Stimulated activated CD4-positive, alpha-beta T cell treated with anti-CD3 and anti-CD28 coated beads, Interleukin-1b, Interleukin-23, amount 100 ng/mL, for 1 hour (primary cell): Measurements from ENCODE around the gene RHBDL1.
"Not testable (repeated sequence)": the region's sequence is repeated elsewhere in the genome, so short reads cannot be mapped to it uniquely, and the experiment has no call there.

Experiments used
- DNase-seq, 2 donors: peaks; one replicate each; pipeline ENCODE4 v3.0.0-alpha.2; 2020; ENCODE audit warnings: low read depth in 2 of 2

The RHBDL1 gene

GRCh38 chr16:684961-685696 is 9.7 kb downstream of the RHBDL1 start:
- no peak for DNase-seq

- no peak for DNase-seq
Observed at GRCh38 chr16:685967-686366, 10.5 kb downstream of the RHBDL1 start.

GRCh38 chr16:686459-687260 is 11.2 kb downstream of the RHBDL1 start:
- DNase-seq = no peak

GRCh38 chr16:687499-687898 is 12.0 kb downstream of the RHBDL1 start:
- DNase-seq = no peak

GRCh38 chr16:689175-689897 is 13.9 kb downstream of the RHBDL1 start:
- no peak for DNase-seq

DNA sequence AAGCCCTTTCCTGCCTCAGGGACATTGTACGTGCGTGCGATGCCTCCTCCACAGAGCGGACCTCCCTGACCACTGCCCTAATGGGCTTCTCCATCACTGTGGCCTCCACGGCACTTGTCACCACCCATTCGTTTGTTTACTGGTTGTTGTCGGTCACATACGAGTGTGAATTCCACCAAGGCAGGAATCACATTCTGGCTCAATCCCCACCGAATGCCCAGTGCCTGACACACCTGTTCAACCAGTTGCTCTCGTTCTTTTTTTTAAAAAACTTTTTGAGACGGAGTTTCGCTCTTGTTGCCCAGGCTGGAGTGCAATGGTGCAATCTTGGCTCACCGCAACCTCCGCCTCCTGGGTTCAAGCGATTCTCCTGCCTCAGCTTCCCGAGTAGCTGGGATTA is 15.8 kb downstream of the RHBDL1 start:
- DNase-seq = not testable (repeated sequence)

DNA sequence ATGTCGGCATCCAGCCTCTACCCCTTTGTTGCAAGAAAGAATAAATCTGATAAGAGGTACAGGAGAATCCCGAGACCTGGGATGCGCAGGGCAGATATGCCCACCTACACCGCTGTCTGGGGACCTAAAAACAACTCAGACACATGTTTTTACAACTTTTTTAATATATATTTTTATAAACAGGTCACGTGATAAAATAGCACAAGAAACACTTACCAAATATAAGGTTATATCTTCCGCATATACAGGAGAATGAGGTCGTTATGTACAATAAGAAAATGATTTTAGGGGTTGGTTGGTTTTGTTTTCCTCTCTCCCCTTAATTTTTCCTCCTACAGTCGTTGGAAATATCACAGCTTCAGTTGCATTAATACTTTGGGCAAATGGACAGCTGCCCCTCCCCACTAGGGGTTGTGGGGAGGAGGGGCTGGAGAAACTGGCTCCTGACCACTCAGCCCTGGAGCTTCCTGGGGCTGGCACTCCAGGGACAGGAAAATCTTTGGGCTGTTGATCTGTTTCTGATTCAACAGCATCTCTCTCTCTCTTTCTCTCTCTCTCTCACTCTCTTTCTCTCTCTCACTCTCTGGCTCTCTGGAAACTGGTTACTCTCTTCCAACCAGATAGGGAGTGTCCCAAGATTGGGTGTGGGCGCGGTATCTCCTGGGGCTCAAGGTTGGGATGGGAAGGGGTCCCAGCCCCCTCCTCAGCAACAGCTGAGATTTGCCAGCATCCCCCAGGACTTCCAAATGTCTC is 17.1 kb downstream of the RHBDL1 start:
- no peak for DNase-seq

DNA sequence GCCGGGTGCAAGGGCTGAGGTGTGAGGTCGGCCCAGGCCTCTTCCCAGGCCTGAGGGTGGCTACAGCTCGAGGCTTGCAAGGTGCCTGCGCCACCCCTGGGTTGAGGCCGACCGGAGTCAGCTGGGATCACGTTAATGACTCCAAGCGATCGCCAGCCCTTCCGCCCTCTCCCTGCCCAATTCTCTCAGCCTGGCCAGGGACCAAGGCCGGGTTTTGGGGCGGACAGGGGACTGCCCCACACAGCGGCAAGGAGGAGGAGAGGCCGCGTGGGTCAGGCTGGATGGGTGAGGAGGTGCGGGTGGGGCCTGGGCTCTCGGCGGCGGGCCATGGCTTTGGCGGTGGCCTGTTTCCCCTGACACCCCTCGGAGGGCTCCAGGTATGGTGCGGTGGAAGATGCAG is 17.9 kb downstream of the RHBDL1 start:
- no peak for DNase-seq

DNA sequence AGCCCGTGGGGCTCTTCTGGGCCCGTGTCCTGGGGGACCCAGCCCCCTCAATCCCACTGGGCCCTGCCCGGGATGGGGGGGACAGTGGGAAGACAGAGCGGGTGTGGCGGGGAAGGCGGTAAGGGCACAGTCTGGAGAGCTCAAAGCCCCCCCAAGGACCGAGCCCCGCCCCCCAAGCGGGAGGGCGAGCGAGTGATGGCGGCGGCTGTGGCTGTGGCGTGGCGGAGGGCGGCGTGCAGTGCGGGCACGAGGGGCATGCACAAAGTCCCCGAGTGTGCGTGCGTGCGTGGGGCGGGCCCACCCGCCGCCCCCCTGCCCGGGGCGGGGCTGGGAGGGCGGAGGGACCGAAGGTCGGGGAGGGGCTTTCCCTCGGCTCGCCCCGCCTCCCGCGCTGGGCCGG is 18.3 kb downstream of the RHBDL1 start:
- DNase-seq = no peak

DNA sequence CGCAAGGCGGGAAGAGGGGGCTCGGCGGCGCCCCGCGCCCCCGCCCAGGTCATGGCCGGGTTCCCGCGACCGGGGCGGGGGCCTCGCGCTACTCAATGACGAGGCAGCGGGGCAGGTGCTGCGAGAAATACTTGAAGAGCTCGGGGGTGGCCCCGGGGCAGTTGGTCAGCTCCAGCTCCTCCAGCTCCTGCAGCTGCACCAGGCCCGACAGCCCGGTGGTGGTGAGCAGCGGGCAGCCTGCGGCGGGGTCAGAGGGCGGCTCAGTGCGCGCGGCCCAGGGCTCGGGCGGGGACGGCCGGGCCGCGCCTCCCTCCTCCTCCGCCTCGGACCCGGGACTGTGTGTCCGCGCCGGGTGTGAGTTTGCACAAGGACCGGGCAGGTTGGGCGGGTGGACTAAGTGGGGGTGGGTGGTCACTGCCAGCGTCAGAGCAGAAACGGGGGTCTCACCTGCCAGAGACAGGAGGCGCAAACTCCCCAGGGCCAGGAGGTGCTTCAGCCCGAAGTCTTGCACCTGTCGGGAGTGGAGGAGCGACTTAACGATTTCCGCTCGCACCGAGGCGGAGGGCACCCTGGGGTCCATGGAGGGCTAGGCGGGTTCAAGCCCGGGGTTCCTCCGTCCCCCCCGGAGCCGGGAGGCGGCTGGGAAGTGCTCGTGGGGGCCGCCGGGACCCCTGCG is 18.9 kb downstream of the RHBDL1 start:
- no peak for DNase-seq

GRCh38 chr16:694863-695354 is 19.4 kb downstream of the RHBDL1 start:
- DNase-seq = no peak

GRCh38 chr16:695355-696089 is 20.1 kb downstream of the RHBDL1 start:
- DNase-seq = peak in 1 of 2 donors; percentile 38

DNA sequence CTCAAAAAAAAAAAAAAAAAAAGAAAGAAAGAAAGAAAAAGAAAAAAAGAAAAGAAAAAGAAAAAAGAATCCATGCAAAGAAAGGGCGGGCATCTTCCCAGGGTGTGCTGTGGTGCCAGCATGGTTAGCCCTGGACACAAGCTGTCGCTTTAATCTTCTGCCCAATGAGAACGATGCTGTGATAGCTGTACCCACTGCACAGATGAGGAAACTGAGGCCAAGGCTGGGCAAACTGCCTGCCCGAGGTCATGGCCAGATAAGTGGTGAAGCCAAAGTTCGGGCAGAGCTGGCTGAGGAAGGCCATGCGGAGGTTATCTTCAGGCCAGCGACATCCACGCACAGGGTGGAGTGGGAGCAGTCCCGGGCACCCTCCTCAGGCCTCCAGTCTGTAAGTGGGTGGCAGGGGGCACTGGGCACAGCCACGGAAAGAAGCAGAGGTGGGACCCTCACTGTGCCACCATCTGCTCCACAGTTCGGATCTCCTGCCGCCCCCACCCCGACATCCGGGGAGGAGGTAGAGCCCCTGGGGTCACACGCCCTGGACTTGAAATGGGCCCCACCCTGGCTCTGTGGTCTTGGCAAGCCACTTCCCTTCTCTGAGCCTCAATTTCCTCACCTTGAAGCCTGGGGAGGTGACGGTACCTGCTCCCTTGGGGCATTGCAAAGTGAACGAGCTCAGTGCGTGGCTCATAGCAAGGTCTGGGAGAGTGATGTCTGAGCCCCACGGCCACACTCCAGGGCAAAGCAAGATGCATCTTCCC is 23.6 kb downstream of the RHBDL1 start:
- no peak for DNase-seq

DNA sequence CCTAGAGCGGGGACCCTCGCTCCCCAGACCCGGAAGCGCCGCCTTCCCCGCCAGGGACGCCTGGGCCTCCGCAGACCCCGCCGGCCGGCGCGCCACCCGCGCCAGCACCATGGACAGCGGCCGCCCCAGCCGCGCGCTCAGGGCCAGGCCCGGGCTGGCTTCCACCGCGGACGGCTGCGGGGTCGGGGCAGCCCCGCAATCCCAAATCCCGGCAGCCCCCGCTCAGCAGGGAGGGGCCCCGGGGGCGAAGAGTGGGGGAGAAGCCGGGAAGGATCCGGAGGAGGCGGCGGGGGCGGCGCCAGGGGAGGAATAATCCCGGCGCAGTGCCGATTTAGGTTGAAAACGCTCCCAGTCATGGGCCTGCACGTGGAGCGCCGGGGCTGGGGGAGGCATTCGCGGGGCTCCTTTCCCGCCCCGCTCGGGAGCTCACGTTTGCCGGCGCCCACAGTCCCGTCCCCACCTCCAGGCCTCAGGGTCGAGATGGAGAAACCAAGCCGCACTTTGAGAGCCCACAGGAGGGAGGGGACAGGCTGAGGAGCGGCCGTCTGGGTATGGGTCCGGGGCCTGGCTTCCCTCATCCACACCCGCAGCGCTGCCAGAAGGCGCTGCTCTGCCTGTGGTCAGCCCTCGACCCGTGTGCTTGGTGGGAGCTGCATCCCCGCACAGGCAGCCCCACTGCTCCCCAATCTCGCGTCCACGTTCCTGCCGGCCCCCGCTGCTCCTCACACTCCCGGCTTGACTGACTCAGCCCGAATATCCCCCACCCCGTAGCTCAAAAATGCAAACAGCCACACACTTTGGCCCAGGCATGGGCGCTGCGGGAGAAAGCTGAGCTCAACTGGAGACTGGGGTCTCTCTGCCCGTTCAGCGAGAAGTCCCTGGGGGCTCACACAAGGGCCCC is 25.5 kb downstream of the RHBDL1 start:
- peak in 1 of 2 donors; percentile 42 for DNase-seq

- no peak for DNase-seq
Observed at GRCh38 chr16:702341-702740, 26.9 kb downstream of the RHBDL1 start.

DNA sequence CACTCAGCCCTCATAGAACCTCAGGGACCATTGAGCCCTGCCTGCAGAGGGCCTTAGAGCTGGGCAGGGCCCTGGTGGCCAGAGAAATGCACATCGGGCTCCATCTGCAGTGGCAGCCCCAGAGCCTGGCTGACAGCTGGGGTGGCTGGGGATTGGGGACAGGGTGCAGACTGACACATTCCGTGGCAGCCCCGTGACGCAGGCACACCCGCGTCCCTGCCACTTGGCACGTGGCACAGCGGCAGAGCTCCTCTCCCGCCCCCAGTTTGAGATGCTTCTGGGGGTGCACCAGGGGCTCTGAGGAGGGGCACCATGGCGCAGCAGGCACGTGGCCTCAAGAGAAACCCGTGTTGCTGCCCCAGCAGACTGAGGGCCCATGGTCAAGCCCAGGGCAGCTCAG is 27.9 kb downstream of the RHBDL1 start:
- no peak for DNase-seq

- DNase-seq = no peak
Observed at GRCh38 chr16:704047-704446, 28.6 kb downstream of the RHBDL1 start.

DNA sequence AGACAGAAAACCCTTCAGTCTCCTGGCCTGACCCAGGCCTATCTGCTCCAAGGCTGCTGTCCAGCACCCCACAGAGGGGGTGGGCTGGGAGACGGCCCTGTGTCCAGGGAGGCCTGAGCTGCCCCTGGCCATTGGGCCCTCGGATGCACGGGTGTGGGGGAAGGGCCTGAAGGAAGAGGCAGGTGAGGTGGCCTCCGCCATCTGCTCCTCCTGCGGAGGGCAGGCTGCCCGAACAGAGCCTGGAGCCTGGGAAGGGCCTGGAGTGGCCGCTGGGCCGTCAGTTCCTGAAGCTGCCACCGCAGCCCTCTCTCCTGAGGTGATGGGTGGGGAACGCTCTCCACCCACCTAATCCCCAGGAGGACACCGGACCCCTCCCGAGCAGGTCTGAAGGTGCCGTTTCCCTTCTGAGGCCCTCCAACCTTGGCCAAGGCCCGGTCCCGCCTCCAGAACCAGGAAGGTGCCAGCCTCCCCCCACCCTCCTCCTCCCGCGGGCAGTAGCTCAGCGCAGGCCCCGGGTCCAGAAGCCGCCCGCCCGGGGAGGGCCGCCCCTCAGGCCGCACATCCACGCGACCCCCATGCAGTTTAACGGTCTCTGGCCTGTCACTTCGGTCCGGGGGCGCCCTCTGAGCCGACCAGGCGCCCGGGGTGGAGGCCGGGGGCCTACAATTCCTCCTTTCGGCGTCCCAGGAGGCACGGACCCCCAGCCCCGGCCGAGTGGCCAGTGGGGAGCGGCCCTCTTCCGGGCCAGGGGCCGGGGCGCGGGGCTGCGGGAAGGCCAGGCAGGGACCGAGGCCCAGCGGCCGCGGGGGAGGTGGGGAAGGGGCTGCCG is 29.3 kb downstream of the RHBDL1 start:
- no peak for DNase-seq
